GM11168 (cell line): ENCODE measurements around the gene PHF10.
"Not testable (repeated sequence)": the region's sequence is repeated elsewhere in the genome, so short reads cannot be mapped to it uniquely, and the experiment has no call there.

Source experiments
- in situ Hi-C: fragments of 300-500 bp; cut with MboI; formaldehyde crosslinking; loops from one replicate; pipeline ENCODE4 v1.12.0; 2022; ENCODE audit warnings: low sequenced_read_pairs; ENCODE audit not compliant: unreplicated experiment

Gene PHF10

DNA sequence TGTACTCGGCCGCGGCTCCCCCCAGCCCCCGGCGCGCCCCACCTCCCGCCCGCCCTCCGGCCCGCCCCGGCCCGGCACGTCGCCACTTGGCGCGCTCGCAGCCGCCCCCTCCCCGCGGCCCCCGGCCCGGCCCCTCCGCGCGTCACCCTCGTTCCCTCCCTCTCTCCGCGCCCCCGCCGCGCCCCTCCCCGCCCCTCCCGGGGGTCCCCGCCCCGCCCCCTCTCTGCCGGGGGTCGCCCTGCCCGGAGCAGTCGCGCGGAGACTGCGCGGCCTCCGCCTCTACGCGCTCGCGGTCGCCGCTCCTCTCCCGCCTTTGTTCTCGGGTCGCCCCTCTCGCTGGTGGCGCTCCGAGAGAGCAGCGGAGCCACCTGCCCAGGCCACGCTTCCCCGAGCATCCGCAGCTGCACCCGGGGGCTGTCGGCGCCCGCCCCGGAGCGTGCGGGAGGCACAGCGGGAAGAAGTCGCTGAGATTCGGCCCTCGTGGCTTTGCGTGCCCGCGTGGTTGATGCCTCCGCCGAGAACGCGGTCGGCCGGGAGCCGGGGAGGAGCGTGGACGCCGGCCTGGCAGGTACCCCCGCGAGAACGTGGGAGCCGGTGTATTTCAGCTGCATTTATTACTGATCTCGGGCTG lies at the start of gene PHF10:
TSS of gene PHF10 (minus strand) at position 7 of the 631 bp plus-strand sequence. CDS start 569 bp downstream, outside the sequence.
- in situ Hi-C loops: no loop called here

DNA sequence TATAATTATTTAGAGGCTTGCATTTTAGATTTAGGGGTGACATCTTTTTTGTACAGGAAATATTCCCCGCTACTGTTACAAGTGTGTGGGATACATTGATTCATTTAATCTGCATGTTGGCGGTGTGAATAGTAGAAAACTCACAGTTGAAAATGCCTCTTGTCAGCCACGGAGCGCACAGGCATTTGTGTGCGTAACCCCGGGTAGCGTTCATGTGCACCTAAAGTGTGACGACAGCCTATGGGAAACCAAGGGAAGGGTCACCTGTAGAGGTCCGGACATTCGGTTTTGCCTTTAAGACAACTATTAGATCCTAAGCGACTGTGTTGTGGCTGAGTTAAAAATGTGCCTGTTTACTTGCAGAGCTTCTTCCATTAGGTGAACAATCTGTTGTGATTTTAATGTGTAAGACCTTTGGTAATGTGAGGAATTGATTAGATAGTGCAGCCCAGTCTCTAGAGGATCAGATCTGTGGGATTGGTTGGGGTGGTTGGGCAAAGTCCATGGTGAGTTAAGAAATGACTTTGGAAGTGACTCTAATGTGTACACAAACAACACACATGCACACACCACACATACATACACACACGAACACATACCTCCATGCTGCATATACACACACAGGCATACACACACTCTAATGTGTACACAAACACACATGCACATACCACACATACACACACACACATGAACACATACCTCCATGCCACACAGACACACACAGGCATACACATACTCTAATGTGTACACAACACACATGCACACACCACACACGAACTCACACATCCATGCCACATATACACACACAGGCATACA lies 42.8 kb upstream of the PHF10 start:
- in situ Hi-C loops: no loop called here

DNA sequence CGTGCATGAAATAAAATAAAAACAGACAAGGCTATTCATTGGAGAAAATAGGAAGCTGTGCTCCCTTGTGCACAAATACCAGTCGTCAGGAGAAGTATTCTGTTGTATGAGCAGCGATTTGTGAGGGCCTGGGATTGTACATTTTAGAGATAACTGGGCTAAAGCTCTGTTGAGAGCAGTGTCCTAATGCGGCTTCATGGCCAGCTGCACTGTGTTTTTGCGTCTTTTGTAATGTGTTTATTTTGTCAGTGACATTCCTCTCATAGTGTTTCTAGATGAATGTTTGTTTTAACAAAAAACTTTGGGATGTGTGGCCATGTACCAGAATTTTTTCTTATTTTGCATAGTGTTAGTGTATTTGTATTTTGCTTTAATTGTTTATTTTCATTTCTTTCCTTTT lies 41.9 kb upstream of the PHF10 start:
- in situ Hi-C loops: no loop called here

DNA sequence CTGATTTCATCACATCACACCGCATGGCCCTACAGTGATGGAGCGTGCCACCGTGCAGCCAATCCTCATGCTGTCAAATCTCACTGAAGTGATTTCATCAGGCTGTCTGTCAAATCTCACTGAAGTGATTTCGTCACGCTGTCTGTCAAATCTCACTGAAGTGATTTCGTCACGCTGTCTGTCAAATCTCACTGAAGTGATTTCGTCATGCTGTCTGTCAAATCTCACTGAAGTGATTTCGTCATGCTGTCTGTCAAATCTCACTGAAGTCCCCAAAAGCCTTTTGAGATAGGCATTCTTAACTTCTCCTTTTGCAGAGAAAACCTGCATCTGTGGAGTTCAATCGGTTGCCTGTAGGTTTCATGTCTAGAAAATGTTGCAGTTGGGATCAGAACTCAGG lies 41.5 kb upstream of the PHF10 start:
- in situ Hi-C loops: not testable (repeated sequence)

DNA sequence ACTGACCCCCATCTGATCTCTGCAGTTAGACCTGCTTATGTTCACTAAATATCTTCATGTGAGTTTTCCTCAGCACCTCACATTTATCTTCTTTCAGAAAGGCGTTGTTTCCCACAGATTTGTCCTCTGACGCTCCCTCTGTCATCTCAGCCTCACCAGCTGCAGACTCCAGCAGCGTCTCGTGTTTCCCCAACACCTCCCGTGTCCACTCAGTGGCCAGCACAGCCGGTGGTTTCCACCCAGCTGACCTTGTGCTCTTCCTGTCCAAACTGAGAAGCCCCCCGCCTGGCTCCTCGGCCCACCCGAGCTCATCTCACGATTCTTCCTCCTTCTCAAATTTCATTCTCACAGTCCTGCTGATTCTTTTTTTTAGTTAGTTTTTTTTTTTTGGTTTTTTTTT lies 39.6 kb upstream of the PHF10 start:
- in situ Hi-C loops: no loop called here

DNA sequence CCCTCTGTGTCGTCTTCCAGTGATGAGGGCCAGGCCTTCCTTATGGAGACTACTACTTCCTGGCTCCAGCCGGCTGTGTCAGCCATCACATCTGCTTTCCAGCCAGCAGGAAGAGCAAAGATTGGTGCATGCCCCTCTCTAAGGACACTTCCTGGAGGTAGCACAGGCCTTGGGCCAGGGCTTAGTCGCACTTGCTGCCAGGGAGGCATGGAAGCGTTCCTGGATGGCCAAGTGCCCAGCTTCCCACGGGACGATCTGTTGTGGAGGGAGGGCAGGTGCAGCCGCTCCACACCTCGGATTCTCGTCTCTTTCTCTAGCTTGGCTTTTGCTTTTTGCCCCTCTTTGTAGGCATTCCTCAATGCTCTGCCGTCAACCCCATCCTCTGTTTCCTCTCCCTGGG lies 39.0 kb upstream of the PHF10 start:
- in situ Hi-C loops: no loop called here

DNA sequence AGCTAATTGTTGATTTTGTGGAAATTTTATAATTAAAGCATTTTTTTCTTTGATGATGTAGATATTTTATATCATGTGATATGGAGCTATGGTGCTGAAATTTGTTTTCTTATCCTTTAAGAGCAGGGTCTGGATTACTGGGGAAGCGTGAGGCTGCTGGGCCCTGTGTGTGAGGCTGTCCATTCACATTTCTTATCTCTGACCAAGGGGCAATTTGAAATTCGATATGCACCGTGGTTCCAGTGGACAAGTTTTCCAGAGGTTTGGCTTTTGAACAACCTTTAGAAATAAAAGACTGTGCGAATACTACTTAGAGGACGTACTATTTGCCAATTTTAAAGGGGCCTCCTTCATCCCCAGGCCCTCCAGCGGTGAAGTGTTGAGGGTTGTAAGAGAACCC lies 30.9 kb upstream of the PHF10 start:
- in situ Hi-C loops: no loop called here

DNA sequence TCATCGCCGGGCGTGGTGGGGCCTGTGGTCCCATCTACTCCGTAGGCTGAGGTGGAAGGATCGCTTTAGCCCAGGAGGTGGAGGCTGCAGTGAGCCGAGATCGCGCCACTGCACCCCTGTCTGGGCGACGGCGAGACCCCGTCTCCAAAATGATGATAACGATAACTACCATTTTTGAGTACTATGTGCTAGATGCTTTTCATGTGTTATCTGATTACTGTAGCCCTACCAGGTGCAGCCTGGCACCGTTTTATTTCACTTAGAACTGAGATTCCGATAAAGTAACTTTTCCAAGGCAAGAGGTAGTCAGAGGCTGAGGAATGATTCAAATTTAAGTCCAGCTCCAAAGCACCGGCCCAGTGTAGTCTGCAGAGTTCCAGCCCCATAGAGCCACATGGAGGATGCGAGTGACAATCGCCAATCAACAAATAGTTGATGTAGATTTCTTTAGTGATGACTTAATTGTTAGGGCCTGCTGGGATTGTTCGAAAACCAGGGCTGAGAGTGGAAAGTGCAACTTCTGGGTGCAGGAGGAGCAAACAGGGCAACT lies 27.8 kb upstream of the PHF10 start:
- in situ Hi-C loops: no loop called here

DNA sequence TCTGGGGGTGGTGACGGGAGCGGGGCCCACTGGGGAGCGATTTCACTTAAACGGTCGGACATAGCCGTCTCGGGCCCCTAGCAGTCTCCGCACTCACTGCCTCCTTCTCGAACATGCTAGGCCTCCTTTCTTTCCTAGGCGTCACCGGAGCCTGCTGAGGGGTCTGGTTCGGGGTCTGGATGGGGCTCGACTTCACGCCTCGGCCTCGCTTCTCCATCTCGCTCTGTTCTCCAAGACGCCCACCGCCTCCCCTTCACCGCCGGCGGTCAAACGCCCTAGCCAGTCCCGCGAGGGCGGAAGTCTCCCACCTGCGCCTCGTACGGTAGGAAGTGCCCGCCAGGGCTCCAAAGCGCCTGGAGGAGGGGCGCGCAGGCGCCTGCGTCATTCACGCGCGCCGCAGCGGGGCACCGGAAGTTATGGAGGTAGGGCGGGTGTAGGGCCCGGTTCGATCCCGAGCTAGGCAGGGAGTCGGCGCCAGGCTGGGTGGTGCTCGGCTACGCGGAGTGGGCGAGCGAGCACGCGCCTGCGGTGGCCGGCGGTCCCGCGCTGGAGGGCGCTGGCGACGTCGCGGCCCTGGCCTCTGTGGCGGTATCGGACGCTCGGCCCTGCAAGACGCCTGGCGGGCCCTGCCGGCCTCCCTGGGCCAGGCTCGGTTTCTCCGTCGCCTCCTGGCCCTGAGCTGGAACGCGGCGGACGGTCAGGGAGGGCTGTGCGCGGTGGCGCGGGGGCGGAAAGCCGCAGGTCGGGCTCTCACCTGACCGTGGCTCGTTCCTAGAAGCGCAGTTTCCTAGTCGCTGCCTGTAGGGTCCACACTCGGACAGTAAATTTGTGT lies 27.2 kb upstream of the PHF10 start, which contains the start of the genes DYNLT2 and ERMARD:
TSS of gene DYNLT2 (minus strand) at position 331 of the 832 bp plus-strand sequence. CDS start at position 217, 114 bp downstream.
TSS of gene ERMARD (plus strand) at position 381 of the 832 bp plus-strand sequence. CDS start at position 417, 36 bp downstream.
- in situ Hi-C loops: no loop called here

DNA sequence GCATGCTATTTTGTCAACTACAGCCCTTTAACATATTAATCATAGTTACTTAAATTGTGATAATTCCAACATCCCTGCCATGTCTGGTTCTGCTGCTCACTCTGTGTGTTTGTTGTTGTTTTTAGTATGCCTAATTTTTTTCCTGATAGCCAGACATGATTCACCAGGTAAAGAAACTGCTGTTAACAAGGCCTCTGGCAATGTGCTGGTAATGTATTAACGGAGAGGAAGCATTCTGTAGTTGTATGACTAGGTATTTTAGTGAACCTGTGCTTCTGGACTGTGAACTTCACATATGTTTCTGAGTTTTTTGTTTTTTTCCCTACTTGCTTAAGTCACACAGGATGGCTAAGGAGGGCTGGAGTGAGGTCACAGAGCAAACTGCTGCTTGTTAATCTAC lies 22.3 kb upstream of the PHF10 start:
- in situ Hi-C loops: no loop called here

DNA sequence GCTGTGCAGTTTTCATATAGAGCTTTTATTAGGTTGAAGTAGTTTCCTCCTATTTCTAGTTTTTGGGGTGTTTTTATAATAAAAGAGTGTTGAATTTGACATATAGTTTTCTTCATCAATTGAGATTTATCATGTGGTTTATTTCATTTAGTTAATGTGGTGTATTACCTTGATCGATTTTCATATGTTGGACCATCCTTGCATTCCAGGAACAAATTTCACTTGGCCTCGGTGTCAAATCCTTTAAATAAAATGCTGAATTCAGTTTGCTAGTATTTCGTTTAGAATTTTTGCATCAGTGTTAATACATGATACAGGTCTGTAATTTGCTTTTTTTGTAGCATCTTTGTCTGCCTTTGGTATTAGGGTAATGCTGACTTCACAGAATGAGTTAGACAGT lies 21.1 kb upstream of the PHF10 start:
- in situ Hi-C loops: no loop called here

DNA sequence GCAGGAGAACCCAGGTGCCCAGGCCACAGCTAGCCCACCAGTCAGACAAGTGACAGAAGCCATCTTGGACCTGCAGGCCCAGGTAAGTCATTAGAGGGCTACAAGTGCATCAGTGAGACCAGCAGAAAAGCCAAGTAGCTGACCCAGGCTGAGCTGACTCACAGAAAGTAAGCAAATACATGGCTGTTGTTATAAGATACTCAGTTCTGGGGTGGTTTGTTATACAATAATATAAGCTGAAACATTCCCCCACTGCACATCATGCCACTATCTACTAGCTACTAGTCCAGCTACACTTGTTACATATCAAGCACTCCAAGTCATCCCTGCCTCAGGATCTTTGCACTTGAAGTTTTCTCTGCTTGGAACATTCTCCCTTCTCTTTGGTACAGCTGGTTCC lies 17.0 kb upstream of the PHF10 start:
- in situ Hi-C loops: no loop called here

DNA sequence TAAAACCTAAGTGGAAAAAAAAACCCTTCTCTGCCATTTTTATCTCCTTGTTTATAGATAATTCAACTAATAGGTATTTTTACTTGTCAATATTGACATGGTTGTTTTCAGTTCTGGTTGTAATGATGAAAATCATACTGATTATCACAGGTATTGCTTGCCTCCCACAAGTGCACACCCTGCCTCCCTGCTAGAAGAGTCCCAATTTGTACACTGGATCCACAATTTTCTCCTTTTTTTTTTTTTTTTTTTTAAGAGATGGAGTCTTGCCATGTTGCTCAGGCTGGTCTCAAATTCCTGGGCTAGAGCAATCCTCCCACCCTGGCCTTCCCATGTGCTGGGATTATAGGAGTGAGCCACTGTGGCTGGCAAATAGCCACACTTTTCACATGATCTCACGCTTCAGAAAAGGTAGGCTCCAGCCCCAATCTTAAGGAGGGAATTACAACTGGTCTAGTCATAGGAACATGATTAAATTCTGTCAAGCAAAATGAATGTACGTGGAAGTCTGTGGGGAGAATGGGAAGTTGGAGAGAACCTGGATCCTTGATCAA lies 14.8 kb upstream of the PHF10 start:
- in situ Hi-C loops: no loop called here

DNA sequence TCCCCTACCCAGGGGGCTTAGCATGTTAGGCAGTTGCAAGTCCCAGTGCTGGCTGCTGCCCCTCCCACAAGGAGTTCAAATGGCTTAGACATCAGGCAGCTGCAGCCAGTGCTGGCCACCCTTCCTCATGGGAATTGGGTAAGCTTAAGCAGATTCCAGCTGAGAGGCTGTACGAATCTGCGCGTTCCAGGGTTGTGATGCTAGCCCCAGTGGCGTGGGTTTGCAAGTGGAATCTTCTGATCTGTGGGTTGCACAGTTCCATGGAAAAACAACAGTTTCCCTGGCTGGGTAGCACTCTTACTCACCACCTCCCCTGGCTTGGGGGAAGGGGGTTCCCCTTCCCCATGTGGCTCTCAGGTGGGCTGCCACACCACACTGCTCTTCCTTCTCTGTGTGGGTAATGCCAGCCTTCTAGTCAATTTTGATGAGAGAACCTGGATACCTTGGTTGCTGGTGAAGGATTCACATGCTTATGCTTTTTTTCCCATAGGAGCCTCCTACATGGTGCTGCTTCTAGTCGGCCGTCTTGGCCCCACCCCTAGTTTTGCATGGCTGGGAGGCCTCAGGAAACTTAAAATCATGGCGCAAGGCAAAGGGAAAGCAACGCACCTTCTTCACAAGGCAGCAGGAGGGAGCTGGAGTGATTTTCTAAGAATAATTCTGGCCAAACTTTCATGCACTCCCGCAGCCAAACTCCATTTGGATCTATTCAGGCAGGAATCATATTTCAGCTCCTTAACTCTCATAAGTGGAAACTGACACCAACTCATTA lies 14.1 kb upstream of the PHF10 start:
- in situ Hi-C loops: no loop called here

DNA sequence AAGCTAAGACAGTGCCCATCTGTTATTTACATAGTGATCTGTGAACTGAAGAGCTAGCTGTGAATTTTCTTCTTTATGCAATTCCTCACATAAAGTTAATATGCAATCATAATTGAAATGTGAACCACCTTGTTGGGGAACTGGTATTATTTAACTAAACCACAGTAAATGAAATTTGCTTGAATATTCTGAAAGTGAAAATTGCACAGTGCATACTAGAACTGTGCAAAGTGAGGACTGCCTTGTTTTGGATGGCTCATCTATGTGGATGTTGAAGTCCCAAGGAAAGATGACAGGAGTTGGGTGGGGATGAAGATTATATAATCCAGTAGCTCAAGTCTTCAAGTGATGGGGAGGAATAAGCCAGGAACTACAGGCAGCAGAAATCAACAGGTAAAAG lies 5.7 kb upstream of the PHF10 start:
- in situ Hi-C loops: no loop called here

DNA sequence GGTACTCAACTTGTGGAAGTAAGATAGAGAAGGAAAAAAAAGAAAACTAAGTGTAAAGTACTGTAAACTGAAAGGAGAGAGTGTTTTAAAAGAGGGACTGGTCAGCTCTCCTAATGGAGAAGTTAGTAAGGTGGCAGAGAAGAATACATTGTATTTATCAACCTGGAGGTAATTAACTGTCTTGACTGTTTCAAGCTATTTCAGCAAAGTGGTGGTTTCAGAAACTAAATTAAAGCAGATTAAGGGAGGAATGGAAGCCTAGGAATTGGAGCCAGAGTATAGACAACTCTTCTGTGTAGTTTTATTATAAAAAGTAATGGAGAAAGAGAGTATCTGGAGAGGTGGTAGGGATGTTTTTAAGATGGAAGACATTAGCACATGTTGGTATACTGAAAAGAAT lies 2.7 kb upstream of the PHF10 start:
- in situ Hi-C loops: no loop called here

DNA sequence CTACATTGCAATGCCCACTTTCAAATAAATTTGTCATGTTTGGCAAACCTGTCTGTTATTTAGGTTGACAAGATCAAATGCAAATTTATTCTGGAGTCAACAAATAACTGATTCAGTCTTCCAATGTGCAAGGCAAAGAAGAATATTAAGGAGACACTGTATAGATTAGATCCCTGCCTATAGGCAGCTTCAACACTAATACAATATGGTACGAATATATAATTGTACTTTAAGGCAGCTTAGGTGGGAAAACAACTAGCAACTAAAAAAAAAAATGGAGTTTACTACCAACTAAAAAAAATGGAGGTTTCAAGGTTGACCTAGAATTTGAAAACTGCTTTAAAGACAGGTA lies 1.7 kb upstream of the PHF10 start:
- in situ Hi-C loops: no loop called here

DNA sequence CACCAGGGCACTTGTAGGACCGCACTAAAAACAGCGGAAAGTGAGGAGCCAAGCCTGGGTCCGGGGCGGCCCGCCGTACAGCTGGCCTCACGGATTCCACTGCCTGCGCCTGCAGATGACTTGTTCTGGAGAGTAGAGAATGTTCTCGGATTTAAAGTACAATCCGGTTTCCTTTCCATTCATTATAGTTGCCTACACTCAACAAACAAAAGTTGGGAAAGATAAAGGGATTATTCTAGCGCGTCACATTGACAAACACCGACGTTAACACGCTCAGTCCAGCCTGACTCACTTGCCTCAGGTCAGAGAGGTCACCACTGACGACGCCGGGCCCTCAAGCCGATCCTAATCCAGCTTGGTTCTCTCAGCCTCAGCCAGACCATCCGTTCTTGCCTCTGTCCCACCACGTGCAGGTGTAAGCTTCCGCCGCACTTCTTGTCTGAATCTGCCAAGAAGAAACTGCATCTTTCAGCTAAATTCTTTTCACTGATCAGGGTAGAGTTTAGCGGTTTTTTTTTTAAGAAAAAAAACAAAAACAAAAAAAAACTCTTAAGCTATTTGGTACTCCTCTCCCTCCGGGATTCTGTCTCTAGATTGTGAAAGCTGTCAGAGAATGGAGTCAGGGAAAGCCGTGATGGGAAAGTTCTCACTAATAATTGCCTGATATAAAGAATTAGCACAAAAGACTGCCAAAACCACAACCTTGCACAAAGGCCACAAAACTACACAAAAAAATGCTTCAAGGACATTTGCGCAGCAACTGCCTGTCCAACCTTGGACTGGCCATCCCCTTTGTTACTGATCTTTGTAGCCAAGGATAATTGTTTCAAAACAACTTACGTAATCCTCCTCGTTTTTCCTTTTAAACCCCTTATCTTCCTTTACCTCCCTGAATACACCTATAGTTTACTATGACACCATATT lies 1.1 kb upstream of the PHF10 start:
- in situ Hi-C loops: no loop called here
